PFSK-1 (cell line): ENCODE results near the gene RALGPS2.

Experiments
- FOXP2 ChIP-seq: optimal IDR thresholded peaks from 2 replicates; pipeline ENCODE3; 2011; ENCODE audit warnings: borderline replicate concordance, control low read depth, inconsistent platforms; ENCODE audit not compliant: insufficient read depth; ENCODE audit errors: extremely low read length, extremely low read depth
- POLR2AphosphoS5 ChIP-seq: IDR thresholded peaks from 2 replicates; pipeline ENCODE4 v1.6.1; 2012; ENCODE audit warnings: low read depth, mild to moderate bottlenecking, control low read depth, low read length, moderate library complexity
- SIN3A ChIP-seq: IDR thresholded peaks from 2 replicates; pipeline ENCODE4 v1.6.1; 2012; ENCODE audit warnings: mild to moderate bottlenecking, low read length, moderate library complexity, borderline replicate concordance; ENCODE audit not compliant: insufficient read depth
- TAF1 ChIP-seq: IDR thresholded peaks from 2 replicates; pipeline ENCODE4 v1.6.1; 2012; ENCODE audit warnings: low read length, control low read depth, borderline replicate concordance; ENCODE audit not compliant: insufficient read depth
- TF ChIP-seq, protein P1 (sequence below), 2 experiments: IDR thresholded peaks; 2 replicates each; pipeline versions ENCODE4 v1.6.1 to v1.8.0; 2011 to 2012; ENCODE audit warnings: low read depth in 2 of 2, low read length in 2 of 2, control low read depth in 1 of 2, inconsistent platforms in 1 of 2, mild to moderate bottlenecking in 1 of 2, moderate library complexity in 1 of 2; ENCODE audit not compliant: insufficient read depth in 1 of 2

The RALGPS2 gene

DNA sequence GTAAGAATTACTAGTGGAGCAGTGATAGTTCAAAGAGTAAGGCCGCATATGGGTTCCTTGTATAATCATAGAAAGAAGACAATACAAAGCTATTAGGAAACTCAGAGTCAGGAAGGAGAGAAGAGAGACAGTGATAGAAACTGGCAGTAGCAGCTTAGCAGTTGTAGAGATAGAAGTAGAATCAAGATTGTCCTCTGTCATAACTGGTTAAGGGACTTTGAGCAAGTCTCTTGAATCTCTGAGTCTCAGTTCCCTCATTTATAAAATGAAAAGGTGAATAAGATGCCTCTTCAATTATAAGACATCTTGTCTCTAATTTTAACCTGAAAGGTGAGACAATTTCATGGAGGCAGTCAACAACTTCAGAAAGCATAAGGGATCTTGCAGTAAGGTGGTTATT is 6.5 kb upstream of the RALGPS2 start:
- TF ChIP-seq, protein P1, sequence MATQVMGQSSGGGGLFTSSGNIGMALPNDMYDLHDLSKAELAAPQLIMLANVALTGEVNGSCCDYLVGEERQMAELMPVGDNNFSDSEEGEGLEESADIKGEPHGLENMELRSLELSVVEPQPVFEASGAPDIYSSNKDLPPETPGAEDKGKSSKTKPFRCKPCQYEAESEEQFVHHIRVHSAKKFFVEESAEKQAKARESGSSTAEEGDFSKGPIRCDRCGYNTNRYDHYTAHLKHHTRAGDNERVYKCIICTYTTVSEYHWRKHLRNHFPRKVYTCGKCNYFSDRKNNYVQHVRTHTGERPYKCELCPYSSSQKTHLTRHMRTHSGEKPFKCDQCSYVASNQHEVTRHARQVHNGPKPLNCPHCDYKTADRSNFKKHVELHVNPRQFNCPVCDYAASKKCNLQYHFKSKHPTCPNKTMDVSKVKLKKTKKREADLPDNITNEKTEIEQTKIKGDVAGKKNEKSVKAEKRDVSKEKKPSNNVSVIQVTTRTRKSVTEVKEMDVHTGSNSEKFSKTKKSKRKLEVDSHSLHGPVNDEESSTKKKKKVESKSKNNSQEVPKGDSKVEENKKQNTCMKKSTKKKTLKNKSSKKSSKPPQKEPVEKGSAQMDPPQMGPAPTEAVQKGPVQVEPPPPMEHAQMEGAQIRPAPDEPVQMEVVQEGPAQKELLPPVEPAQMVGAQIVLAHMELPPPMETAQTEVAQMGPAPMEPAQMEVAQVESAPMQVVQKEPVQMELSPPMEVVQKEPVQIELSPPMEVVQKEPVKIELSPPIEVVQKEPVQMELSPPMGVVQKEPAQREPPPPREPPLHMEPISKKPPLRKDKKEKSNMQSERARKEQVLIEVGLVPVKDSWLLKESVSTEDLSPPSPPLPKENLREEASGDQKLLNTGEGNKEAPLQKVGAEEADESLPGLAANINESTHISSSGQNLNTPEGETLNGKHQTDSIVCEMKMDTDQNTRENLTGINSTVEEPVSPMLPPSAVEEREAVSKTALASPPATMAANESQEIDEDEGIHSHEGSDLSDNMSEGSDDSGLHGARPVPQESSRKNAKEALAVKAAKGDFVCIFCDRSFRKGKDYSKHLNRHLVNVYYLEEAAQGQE (IDR thresholded peaks at IDR 0.05; ENCODE audit: insufficient read depth in 1 of 2, low read depth in 2 of 2, low read length in 2 of 2), result no peak
- TF ChIP-seq POLR2AphosphoS5 (no peak), TAF1 (no peak), SIN3A (no peak), FOXP2 (no peak)

DNA sequence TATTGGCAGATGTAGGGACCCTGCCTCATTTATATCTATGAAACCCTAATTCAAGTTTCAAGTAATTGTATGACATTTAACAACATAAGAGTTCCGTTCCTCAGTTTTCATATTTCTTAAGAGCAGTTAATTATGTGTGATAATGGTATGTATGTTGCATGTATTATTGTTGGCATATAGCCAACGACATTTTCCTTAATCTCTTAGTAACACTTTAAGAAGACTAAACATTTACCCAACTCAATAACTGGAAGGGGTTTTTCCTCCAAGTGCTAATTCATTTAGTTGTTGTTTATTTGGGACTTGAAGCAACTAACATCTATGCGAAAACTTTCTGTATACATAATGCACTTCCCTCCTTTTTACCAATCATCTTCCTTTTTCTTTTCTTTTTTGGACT is 1.5 kb upstream of the RALGPS2 start:
- TF ChIP-seq FOXP2, result no peak
- TF ChIP-seq, protein P1 (IDR thresholded peaks at IDR 0.05; ENCODE audit: insufficient read depth in 1 of 2, low read depth in 2 of 2, low read length in 2 of 2), result no peak
- TF ChIP-seq SIN3A, result no peak
- no peak for TF ChIP-seq TAF1
- no peak for TF ChIP-seq POLR2AphosphoS5

DNA sequence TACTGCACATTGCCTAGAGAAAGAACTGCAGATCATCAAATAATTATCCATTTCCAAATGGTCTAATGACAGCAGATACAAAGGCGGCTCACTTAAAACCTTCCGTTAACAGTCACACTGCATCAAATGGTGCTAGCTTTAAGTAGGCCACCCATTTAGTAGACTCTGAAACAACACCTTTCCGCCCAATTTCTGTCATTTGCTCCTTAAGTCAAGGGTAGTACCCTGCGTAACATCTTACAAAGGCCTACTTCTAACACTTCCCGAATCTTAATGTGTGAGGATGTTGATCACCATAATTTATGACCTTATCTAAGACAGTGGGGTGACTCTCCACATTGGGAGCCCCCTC is 692 bp upstream of the RALGPS2 start:
- TF ChIP-seq POLR2AphosphoS5 (no peak), SIN3A (no peak), FOXP2 (no peak), TAF1 (no peak)
- TF ChIP-seq, protein P1 (IDR thresholded peaks at IDR 0.05; ENCODE audit: insufficient read depth in 1 of 2, low read depth in 2 of 2, low read length in 2 of 2), result no peak

DNA sequence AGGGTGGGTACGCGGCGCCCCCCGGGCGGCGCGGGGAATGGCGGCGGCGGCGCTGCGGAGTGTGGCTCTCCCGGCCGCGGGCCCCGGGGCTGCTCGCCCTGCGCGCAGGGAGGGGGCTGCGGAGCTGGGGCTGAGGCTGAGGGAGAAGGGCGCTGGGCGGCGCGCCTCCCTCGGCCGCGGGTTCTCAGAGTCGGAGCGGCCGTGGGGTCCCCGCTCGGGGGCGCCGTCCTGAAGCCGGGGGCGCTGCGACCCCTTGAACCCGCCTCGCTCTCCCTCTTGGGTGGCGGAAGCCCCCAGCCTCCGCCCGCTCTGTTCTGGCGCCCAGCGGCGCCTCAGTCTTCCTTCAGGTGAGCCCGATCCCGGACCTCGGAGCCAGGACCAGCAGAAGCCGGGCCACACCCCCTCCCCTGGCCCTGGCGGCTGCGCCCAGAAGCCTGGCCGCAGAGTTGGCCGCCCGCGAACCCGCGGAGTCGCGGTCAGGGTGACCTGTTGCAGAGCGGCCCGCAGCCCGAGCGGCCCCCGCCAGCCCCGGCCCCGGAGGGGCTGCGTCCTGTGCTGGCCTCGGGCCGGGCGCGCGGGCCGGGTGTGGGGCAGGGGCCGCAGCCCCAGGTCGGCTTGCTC is 532 bp downstream of the RALGPS2 start:
- TF ChIP-seq FOXP2, result no peak
- TF ChIP-seq, protein P1 (IDR thresholded peaks at IDR 0.05; ENCODE audit: insufficient read depth in 1 of 2, low read depth in 2 of 2, low read length in 2 of 2), result no peak
- no peak for TF ChIP-seq TAF1
- no peak for TF ChIP-seq POLR2AphosphoS5
- TF ChIP-seq SIN3A, result no peak

DNA sequence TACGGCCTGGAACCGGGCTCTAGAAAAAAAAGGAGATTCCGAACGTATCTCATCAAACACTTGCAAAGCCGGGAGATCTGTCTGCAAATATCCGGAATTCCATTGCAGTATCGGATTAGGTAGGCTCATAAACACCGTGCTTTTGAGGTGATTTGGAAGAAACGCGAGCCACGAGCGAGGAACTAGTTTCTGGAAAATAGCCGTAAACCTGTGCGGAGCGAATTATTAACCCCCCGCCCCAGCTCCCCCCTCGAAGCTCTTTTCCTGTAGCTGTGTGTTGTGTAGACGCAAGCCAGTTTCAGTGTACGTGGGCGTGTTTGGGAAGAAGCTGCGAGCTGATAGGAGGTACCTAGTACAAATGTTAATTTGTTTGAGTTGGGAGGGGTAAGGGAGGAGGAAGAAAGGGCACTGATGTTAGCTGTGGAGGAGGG is 1.1 kb downstream of the RALGPS2 start:
- no peak for TF ChIP-seq SIN3A
- TF ChIP-seq TAF1, result no peak
- TF ChIP-seq, protein P1 (IDR thresholded peaks at IDR 0.05; ENCODE audit: insufficient read depth in 1 of 2, low read depth in 2 of 2, low read length in 2 of 2), result no peak
- no peak for TF ChIP-seq FOXP2
- no peak; the same call in 1 of the 2 replicates for TF ChIP-seq POLR2AphosphoS5
